GM12892 (cell line): ENCODE measurements around the gene C1orf198.

Source experiments
- POLR2AphosphoS5 ChIP-seq: IDR thresholded peaks from 2 replicates; pipeline ENCODE4 v1.6.1; 2011; ENCODE audit warnings: low read depth, low read length, control low read depth
- TAF1 ChIP-seq: IDR thresholded peaks from 2 replicates; pipeline ENCODE4 v1.6.1; 2011; ENCODE audit warnings: low read depth, mild to moderate bottlenecking, control low read depth, low read length, borderline replicate concordance

DNA sequence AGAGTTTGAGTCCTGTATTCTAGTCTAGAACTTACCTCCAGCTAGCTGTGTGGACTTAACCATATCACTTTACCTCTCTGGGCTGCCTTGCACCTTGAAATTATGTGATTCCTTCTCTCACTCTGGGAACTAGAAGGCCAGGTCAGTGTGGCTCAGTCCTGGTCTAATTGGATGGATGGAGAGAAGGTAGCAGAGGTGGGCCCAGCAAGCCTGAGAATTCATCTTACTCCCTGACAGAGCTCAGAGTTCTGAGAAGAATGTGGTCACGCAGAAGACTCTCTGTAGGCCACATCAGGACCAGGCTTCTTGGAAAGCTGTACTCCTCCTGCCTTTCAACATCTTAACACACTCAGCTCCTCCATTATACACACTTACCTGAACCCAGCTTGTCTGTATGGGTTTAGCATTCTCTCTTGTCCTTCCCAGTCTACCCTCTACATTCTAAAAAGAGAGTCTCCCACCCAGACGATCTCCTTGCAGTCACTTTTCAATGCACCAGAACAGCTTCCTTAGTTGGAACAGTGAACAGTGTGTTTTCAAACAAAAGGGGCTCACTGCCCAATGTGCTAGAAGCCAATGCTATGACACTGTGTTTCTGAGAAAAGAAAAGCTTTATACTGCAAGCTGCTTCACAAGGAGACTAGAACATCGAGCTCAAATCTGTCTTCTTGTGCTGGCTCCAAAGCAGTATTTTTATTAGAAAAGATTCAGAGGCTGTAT lies 60.6 kb downstream of the C1orf198 start:
- TF ChIP-seq POLR2AphosphoS5 (no peak), TAF1 (no peak)
